Measurements from ENCODE around the gene CCDC78.
A peak's percentile ranks its signal among the peaks of the same experiment; 100 is the strongest.

Gene CCDC78

GRCh38 chr16:680967-681745 is 45.1 kb downstream of the CCDC78 start:
- Histone ChIP-seq H3K27ac (peak overlapping the region; percentile 44; the same call in 1 of the 2 replicates), H3K4me3 (IDR thresholded peaks at IDR 0.05; ENCODE audit: insufficient read depth, low read depth, low read length) (no peak overlapping the region), H3K4me2 (peak overlapping the region; percentile 91), H2AFZ (ENCODE audit: low read depth) (peak overlapping the region; percentile 69; the same call in 1 of the 2 replicates), H4K20me1 (ENCODE audit: insufficient read depth) (no peaks in the 10 kb centered on the region), H3K27me3 (ENCODE audit: insufficient read depth, low read depth) (no peaks in the 10 kb centered on the region), H3K9ac (peak overlapping the region; percentile 55; the same call in 1 of the 2 replicates), H3K79me2 (ENCODE audit: insufficient read depth, low read depth) (peaks cover 18% of the 10 kb centered on the region), H3K36me3 (ENCODE audit: insufficient read depth) (no peaks in the 10 kb centered on the region; the same call in 1 of the 2 replicates), H3K4me1 (ENCODE audit: low read depth, poor library complexity, severe bottlenecking) (no peaks in the 10 kb centered on the region)
- no peak for TF ChIP-seq CTCF (conservative IDR thresholded peaks at IDR 0.05; ENCODE audit: low read depth, low read length)

GRCh38 chr16:680625-680945 is 45.7 kb downstream of the CCDC78 start:
- H3K9ac ChIP-seq: peak overlapping the region; percentile 55; the same call in 1 of the 2 replicates
- no peak for TF ChIP-seq CTCF (conservative IDR thresholded peaks at IDR 0.05; ENCODE audit: low read depth, low read length)
- peaks cover 18% of the 10 kb centered on the region for H3K79me2 ChIP-seq (ENCODE audit: insufficient read depth, low read depth)
- H3K4me3 ChIP-seq (IDR thresholded peaks at IDR 0.05; ENCODE audit: insufficient read depth, low read depth, low read length): no peak overlapping the region
- H3K36me3 ChIP-seq (ENCODE audit: insufficient read depth): no peaks in the 10 kb centered on the region; the same call in 1 of the 2 replicates
- H3K4me2 ChIP-seq: peak overlapping the region; percentile 91
- H3K27me3 ChIP-seq (ENCODE audit: insufficient read depth, low read depth): no peaks in the 10 kb centered on the region
- H3K27ac ChIP-seq: peak overlapping the region; percentile 44; the same call in 1 of the 2 replicates
- H2AFZ ChIP-seq (ENCODE audit: low read depth): peak overlapping the region; percentile 69
- no peaks in the 10 kb centered on the region for H4K20me1 ChIP-seq (ENCODE audit: insufficient read depth)
- H3K4me1 ChIP-seq (ENCODE audit: low read depth, poor library complexity, severe bottlenecking): no peaks in the 10 kb centered on the region

GRCh38 chr16:679814-680624 is 46.2 kb downstream of the CCDC78 start, which contains the start of gene STUB1:
TSS of gene STUB1 (plus strand) at chr16:680410. CDS start at chr16:680526, 116 bp downstream.
- no peaks in the 10 kb centered on the region for H3K4me1 ChIP-seq (ENCODE audit: low read depth, poor library complexity, severe bottlenecking)
- peak within 1 kb of the TSS; percentile 44; the same call in 1 of the 2 replicates for H3K27ac ChIP-seq
- TF ChIP-seq CTCF (conservative IDR thresholded peaks at IDR 0.05; ENCODE audit: low read depth, low read length): no peak
- H3K9ac ChIP-seq: peak within 1 kb of the TSS; percentile 55; the same call in 1 of the 2 replicates
- no peaks in the 10 kb centered on the region for H4K20me1 ChIP-seq (ENCODE audit: insufficient read depth)
- no peak within 1 kb of the TSS for H3K4me3 ChIP-seq (IDR thresholded peaks at IDR 0.05; ENCODE audit: insufficient read depth, low read depth, low read length)
- H3K36me3 ChIP-seq (ENCODE audit: insufficient read depth): no peaks in the 10 kb centered on the region; the same call in 1 of the 2 replicates
- H3K4me2 ChIP-seq: peak within 1 kb of the TSS; percentile 91
- peaks cover 18% of the 10 kb centered on the region for H3K79me2 ChIP-seq (ENCODE audit: insufficient read depth, low read depth)
- H3K27me3 ChIP-seq (ENCODE audit: insufficient read depth, low read depth): no peaks in the 10 kb centered on the region
- H2AFZ ChIP-seq (ENCODE audit: low read depth): peak within 1 kb of the TSS; percentile 69

GRCh38 chr16:678858-679813 is 47.1 kb downstream of the CCDC78 start:
- Histone ChIP-seq H3K79me2 (ENCODE audit: insufficient read depth, low read depth) (peaks cover 18% of the 10 kb centered on the region), H3K4me1 (ENCODE audit: low read depth, poor library complexity, severe bottlenecking) (no peaks in the 10 kb centered on the region), H3K9ac (no peak overlapping the region), H3K27ac (no peak overlapping the region), H3K27me3 (ENCODE audit: insufficient read depth, low read depth) (no peaks in the 10 kb centered on the region), H3K36me3 (ENCODE audit: insufficient read depth) (no peaks in the 10 kb centered on the region; the same call in 1 of the 2 replicates), H3K4me2 (no peak overlapping the region), H2AFZ (ENCODE audit: low read depth) (no peak overlapping the region), H3K4me3 (IDR thresholded peaks at IDR 0.05; ENCODE audit: insufficient read depth, low read depth, low read length) (no peak overlapping the region), H4K20me1 (ENCODE audit: insufficient read depth) (no peaks in the 10 kb centered on the region)
- TF ChIP-seq CTCF (conservative IDR thresholded peaks at IDR 0.05; ENCODE audit: low read depth, low read length): no peak
